ENCODE data around the gene GLRA3. TPM values are rescaled to one million over a fixed set of nuclear protein-coding genes. Genes with fewer than 3 reads are reported as not detected.

Gene GLRA3
- total and polyA plus RNA-seq, 2 experiments from 2014 or later: 0.03 to 0.19 TPM

- Mint-ChIP-seq H3K9me3 (no peaks in the 10 kb centered on the region), H3K4me3 (no peak overlapping the region)
- H3K27me3 ChIP-seq (ENCODE audit: insufficient read depth): no peaks in the 10 kb centered on the region
Measured at GRCh38 chr4:174648812-174649211, 180.2 kb downstream of the GLRA3 start.

GRCh38 chr4:174646326-174646725, 182.7 kb downstream of the GLRA3 start:
- H3K27me3 ChIP-seq (ENCODE audit: insufficient read depth): no peaks in the 10 kb centered on the region
- Mint-ChIP-seq H3K9me3 (no peaks in the 10 kb centered on the region), H3K27ac (no peak overlapping the region), H3K36me3 (ENCODE audit: low read depth) (no peaks in the 10 kb centered on the region), H3K27me3 (ENCODE audit: insufficient read depth, low read depth, poor library complexity) (no peaks in the 10 kb centered on the region), H3K4me1 (no peaks in the 10 kb centered on the region; the same call in 2 of the 3 replicates), H3K4me3 (no peak overlapping the region)
- H3K4me3 ChIP-seq: no peak overlapping the region
- no peaks in the 10 kb centered on the region for H4K20me1 ChIP-seq (replicated peaks; ENCODE audit: insufficient read depth)
- H3K27ac ChIP-seq (ENCODE audit: low read depth): no peak overlapping the region
- H3K9me2 ChIP-seq (ENCODE audit: insufficient read depth): 0 out of 2 replicates have a peak, but pooled peaks cover 2% of the 10 kb centered on the region
- H3F3A ChIP-seq (replicated peaks; ENCODE audit: low read depth): no peaks in the 10 kb centered on the region
- no peaks in the 10 kb centered on the region for H3K4me1 ChIP-seq (ENCODE audit: insufficient read depth)
- H3K4me2 ChIP-seq: no peak overlapping the region
- DNase-seq (ENCODE audit: low spot score): no peak
- no peak for TF ChIP-seq POLR2AphosphoS5 (IDR thresholded peaks at IDR 0.05; ENCODE audit: low read depth)
- TF ChIP-seq STAT1 (IDR thresholded peaks at IDR 0.05; ENCODE audit: unreplicated experiment): no peak
- no peak for TF ChIP-seq REST (IDR thresholded peaks at IDR 0.05; ENCODE audit: unreplicated experiment)
- TF ChIP-seq EZH2phosphoT487 (IDR thresholded peaks at IDR 0.05; ENCODE audit: unreplicated experiment): no peak
- TF ChIP-seq EZH2 (IDR thresholded peaks at IDR 0.05; ENCODE audit: low read depth, unreplicated experiment): no peak
- no peak for TF ChIP-seq JUNB (IDR thresholded peaks at IDR 0.05; ENCODE audit: unreplicated experiment)
- TF ChIP-seq ZNF114 (CRISPR knock-in tag; IDR thresholded peaks at IDR 0.05): no peak
- TF ChIP-seq CTCF (conservative IDR thresholded peaks at IDR 0.05; ENCODE audit: low read depth in 2 of 2): no peak
- no peak for TF ChIP-seq ZNF331 (CRISPR knock-in tag; IDR thresholded peaks at IDR 0.05; ENCODE audit: low read depth)
- ATAC-seq: no peak
- H3K36me3 ChIP-seq (ENCODE audit: insufficient read depth): no peaks in the 10 kb centered on the region
- H2AFZ ChIP-seq: 0 out of 2 replicates have a peak overlapping the region, but pooled peaks have one; percentile 33
- no peaks in the 10 kb centered on the region for H3K79me2 ChIP-seq (replicated peaks; ENCODE audit: insufficient read depth)

More at GRCh38 chr4:174648812-174649211, 180.2 kb downstream of the GLRA3 start:
- Histone ChIP-seq H3F3A (replicated peaks; ENCODE audit: low read depth) (no peaks in the 10 kb centered on the region), H3K9me2 (ENCODE audit: insufficient read depth) (0 out of 2 replicates have a peak, but pooled peaks cover 2% of the 10 kb centered on the region), H3K4me3 (no peak overlapping the region), H3K27ac (ENCODE audit: low read depth) (no peak overlapping the region), H3K4me1 (ENCODE audit: insufficient read depth) (no peaks in the 10 kb centered on the region), H3K4me2 (no peak overlapping the region), H3K79me2 (replicated peaks; ENCODE audit: insufficient read depth) (no peaks in the 10 kb centered on the region), H3K36me3 (ENCODE audit: insufficient read depth) (no peaks in the 10 kb centered on the region), H4K20me1 (replicated peaks; ENCODE audit: insufficient read depth) (no peaks in the 10 kb centered on the region), H2AFZ (no peak overlapping the region)
- ATAC-seq (no peak), DNase-seq (ENCODE audit: low spot score) (no peak)
- Mint-ChIP-seq H3K36me3 (ENCODE audit: low read depth) (no peaks in the 10 kb centered on the region), H3K27ac (no peak overlapping the region), H3K4me1 (no peaks in the 10 kb centered on the region; the same call in 2 of the 3 replicates), H3K27me3 (ENCODE audit: insufficient read depth, low read depth, poor library complexity) (no peaks in the 10 kb centered on the region)
- TF ChIP-seq NANOG (IDR thresholded peaks at IDR 0.05; ENCODE audit: borderline replicate concordance): no peak
- TF ChIP-seq REST (IDR thresholded peaks at IDR 0.05; ENCODE audit: unreplicated experiment): no peak
- no peak for TF ChIP-seq ZNF114 (CRISPR knock-in tag; IDR thresholded peaks at IDR 0.05)
- no peak for TF ChIP-seq EZH2 (IDR thresholded peaks at IDR 0.05; ENCODE audit: low read depth, unreplicated experiment)

All from GM23338 (cell line).